GM23248 (cell line): ENCODE measurements around the gene BICDL2.

Source experiments
- EZH2 ChIP-seq: fragments of 200-600 bp; sonication (generic); IDR thresholded peaks from 2 replicates; pipeline ENCODE4 v1.6.1; 2018; ENCODE audit warnings: antibody characterized with exemption, mild to moderate bottlenecking; ENCODE audit not compliant: insufficient read depth, poor library complexity, severe bottlenecking
- EZH2phosphoT487 ChIP-seq: fragments of 200-600 bp; sonication (generic); IDR thresholded peaks from 2 replicates; pipeline ENCODE4 v1.6.1; 2018; ENCODE audit warnings: antibody characterized with exemption, moderate library complexity, mild to moderate bottlenecking, low read depth; ENCODE audit not compliant: insufficient read depth

DNA sequence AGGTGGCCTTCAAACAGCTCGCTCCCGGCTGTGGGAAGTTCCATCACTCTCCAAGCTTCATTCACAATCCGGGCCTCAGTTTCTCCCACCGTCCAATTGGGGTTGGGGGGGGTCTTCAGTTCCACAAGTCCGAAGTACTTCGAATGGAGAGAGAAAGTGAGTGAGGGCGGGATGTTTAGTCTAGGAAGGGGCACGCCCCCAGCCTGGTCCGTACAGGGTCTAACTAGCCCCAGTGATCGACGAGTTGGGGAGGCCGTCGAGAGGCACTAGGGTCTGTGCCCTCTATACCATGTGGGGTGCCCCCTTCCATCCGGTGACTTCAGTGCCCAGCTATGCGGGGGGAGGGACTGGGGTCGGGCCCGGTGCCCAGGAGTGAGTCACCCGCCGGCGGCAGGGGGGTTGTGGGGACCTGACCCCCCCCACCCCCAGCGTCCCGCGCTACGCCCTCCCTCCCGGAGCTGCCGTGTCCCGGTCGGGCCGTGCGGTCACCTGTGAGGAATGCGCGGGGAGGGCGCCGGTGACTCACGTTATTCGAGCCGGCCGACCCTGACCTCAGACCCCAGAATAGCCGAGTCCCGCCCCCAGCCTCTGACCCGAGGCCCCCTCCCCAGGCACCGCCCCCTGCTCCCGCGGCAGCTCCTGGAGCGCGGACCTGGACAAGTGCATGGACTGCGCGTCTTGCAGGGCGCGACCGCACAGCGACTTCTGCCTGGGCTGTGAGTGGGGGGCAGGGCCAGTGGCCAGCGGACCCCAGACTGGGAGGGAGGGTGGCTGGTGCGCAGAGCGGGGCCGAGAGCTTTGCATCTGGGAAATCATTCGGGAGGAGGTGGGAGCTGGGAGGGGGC, 15.9 kb downstream of the BICDL2 start:
- TF ChIP-seq EZH2 = no peak
- TF ChIP-seq EZH2phosphoT487 = no peak
